Osteoblast (primary cell): ENCODE results near the gene RTL10. TPM values are rescaled to one million over a fixed set of nuclear protein-coding genes. Genes with fewer than 3 reads are reported as not detected.

Source experiments
- DNase-seq: peaks from one replicate; pipeline ENCODE4 v3.0.0; 2011; ENCODE audit warnings: low spot score, mixed read lengths; ENCODE audit not compliant: insufficient read length; ENCODE audit errors: missing footprints
- H2AFZ ChIP-seq: 2 replicates; pipeline ENCODE4 v1.6.0; 2011; ENCODE audit warnings: mild to moderate bottlenecking, low read length
- H3K27ac ChIP-seq: 2 replicates; pipeline ENCODE4 v1.5.1; 2011; ENCODE audit warnings: mild to moderate bottlenecking, low read depth, low read length, moderate library complexity
- H3K27me3 ChIP-seq: 2 replicates; pipeline ENCODE4 v1.6.0; 2012; ENCODE audit warnings: mild to moderate bottlenecking, control low read depth, inconsistent platforms, low read length, moderate library complexity; ENCODE audit not compliant: insufficient read depth
- H3K36me3 ChIP-seq: 2 replicates; pipeline ENCODE4 v1.5.1; 2011; ENCODE audit warnings: mild to moderate bottlenecking, low read length, control low read depth, moderate library complexity; ENCODE audit not compliant: insufficient read depth
- H3K4me1 ChIP-seq: 2 replicates; pipeline ENCODE4 v1.5.1; 2011; ENCODE audit warnings: mild to moderate bottlenecking, low read length, control low read depth, moderate library complexity; ENCODE audit not compliant: insufficient read depth
- H3K4me2 ChIP-seq: 2 replicates; pipeline ENCODE4 v1.6.0; 2011; ENCODE audit warnings: mild to moderate bottlenecking, low read length; ENCODE audit not compliant: insufficient read depth
- H3K4me3 ChIP-seq: fragments of 200-600 bp; sonication (generic); 3 replicates; pipeline ENCODE4 v1.5.1; 2012; ENCODE audit warnings: mild to moderate bottlenecking, low read length, inconsistent platforms; ENCODE audit not compliant: insufficient read depth
- H3K79me2 ChIP-seq: 2 replicates; pipeline ENCODE4 v1.6.0; 2012; ENCODE audit warnings: mild to moderate bottlenecking, low read length, control low read depth, inconsistent platforms; ENCODE audit not compliant: insufficient read depth
- H3K9me3 ChIP-seq: 2 replicates; pipeline ENCODE4 v1.5.1; 2011; ENCODE audit warnings: low read depth, low read length, control low read depth
- H4K20me1 ChIP-seq: 2 replicates; pipeline ENCODE4 v1.6.0; 2012; ENCODE audit warnings: mild to moderate bottlenecking, low read length, control low read depth; ENCODE audit not compliant: insufficient read depth
- CTCF ChIP-seq: IDR thresholded peaks from 2 replicates; pipeline ENCODE4 v1.5.1; 2011; ENCODE audit warnings: mild to moderate bottlenecking, low read depth, low read length, moderate library complexity; ENCODE audit errors: extremely low read depth
- total RNA-seq: library from RNA; depleted of rRNA; stranded (reverse); fragments of >200 nt; gene quantifications from 2 replicates; pipeline ENCODE4 v1.2.3, GENCODE V29; 2012

Gene RTL10
- total RNA-seq, 1 donor: 11.9 TPM

GRCh38 chr22:19843107-19843856, 11.4 kb downstream of the RTL10 start:
- H3K27ac ChIP-seq: no peak overlapping the region
- H4K20me1 ChIP-seq: no peaks in the 10 kb centered on the region
- no peak for TF ChIP-seq CTCF
- H3K4me3 ChIP-seq: no peak overlapping the region
- peak; percentile 2 for DNase-seq
- H3K9me3 ChIP-seq: no peaks in the 10 kb centered on the region
- H2AFZ ChIP-seq: no peak overlapping the region
- no peaks in the 10 kb centered on the region for H3K27me3 ChIP-seq
- peaks cover 16% of the 10 kb centered on the region for H3K79me2 ChIP-seq
- H3K4me1 ChIP-seq: peaks cover 13% of the 10 kb centered on the region
- H3K36me3 ChIP-seq: no peaks in the 10 kb centered on the region
- no peak overlapping the region for H3K4me2 ChIP-seq

GRCh38 chr22:19842393-19843106, 12.1 kb downstream of the RTL10 start:
- TF ChIP-seq CTCF: no peak
- H4K20me1 ChIP-seq: no peaks in the 10 kb centered on the region

GRCh38 chr22:19841641-19842392, 12.9 kb downstream of the RTL10 start:
- Histone ChIP-seq H3K27ac (no peak overlapping the region), H3K4me1 (peaks cover 13% of the 10 kb centered on the region), H3K4me3 (no peak overlapping the region), H4K20me1 (no peaks in the 10 kb centered on the region), H3K9me3 (no peaks in the 10 kb centered on the region), H3K27me3 (no peaks in the 10 kb centered on the region), H2AFZ (no peak overlapping the region), H3K79me2 (peaks cover 7% of the 10 kb centered on the region), H3K36me3 (no peaks in the 10 kb centered on the region), H3K4me2 (no peak overlapping the region)
- no peak for TF ChIP-seq CTCF
- no peak for DNase-seq

More at GRCh38 chr22:19842393-19843106, 12.1 kb downstream of the RTL10 start:
- Histone ChIP-seq H3K4me3 (no peak overlapping the region), H3K9me3 (no peaks in the 10 kb centered on the region), H3K4me2 (no peak overlapping the region), H3K27me3 (no peaks in the 10 kb centered on the region), H3K27ac (no peak overlapping the region), H3K36me3 (no peaks in the 10 kb centered on the region), H3K79me2 (peaks cover 14% of the 10 kb centered on the region), H3K4me1 (peaks cover 13% of the 10 kb centered on the region), H2AFZ (no peak overlapping the region)
- DNase-seq: no peak
